ENCODE results near the gene AATF.

AATF gene

DNA sequence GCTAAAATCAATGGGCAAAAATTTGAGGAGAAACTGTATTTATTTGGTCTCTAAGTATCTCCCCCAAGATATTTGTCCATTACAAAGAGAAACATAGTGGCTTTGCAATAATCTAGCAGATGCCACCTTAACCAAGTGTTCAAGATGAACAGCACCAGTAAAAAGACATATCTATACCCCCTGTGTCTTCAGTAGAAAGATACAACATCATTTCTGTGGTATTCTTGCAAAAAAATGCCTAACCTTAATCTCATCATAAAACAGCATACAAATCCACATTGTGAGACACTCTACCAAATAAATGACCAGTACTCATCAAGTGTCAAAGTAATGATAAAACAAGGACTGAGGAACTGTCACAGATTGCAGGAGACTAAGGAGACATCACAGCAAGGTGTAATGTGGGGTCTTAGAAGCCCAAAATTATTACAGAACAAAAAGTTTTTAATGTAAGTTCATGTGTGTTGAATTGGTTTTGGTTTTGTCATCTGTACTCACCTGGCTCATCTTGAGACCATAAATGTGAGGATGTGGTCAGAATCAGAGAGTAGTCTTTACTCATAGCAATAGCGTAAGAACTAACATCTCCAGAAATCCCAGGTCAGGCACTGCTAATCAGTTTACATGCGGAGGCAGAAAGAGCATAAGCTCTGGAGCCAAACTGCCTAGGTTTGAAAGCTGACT, 77.2 kb downstream of the AATF start:
- no peak for DNase-seq (ENCODE audit: low read depth in 2 of 2)
- TF ChIP-seq, protein P1, sequence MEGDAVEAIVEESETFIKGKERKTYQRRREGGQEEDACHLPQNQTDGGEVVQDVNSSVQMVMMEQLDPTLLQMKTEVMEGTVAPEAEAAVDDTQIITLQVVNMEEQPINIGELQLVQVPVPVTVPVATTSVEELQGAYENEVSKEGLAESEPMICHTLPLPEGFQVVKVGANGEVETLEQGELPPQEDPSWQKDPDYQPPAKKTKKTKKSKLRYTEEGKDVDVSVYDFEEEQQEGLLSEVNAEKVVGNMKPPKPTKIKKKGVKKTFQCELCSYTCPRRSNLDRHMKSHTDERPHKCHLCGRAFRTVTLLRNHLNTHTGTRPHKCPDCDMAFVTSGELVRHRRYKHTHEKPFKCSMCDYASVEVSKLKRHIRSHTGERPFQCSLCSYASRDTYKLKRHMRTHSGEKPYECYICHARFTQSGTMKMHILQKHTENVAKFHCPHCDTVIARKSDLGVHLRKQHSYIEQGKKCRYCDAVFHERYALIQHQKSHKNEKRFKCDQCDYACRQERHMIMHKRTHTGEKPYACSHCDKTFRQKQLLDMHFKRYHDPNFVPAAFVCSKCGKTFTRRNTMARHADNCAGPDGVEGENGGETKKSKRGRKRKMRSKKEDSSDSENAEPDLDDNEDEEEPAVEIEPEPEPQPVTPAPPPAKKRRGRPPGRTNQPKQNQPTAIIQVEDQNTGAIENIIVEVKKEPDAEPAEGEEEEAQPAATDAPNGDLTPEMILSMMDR (IDR thresholded peaks at IDR 0.05; ENCODE audit: low read depth, low read length): no peak
- no peak overlapping the region for H3K4me3 ChIP-seq (replicated peaks in 1 of 2; ENCODE audit: low read depth in 2 of 2, low read length in 2 of 2)

DNA sequence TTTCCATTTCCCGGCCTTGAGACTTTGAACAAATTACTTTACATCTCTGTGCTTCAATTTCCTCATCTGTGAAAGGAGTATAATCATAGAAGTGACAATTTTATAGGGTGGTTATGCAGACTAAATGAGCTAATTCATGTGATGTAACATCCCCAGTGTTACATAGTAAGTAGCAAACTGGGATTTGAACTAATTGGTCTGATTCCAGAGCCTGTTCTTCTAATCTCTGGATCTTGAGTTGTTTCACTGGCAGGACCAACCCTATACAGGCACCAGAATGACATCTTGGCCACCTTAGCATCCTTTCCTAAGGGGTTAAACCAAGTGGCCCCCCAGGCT, 77.7 kb downstream of the AATF start:
- TF ChIP-seq, protein P1 (IDR thresholded peaks at IDR 0.05; ENCODE audit: low read depth, low read length): no peak
- H3K4me3 ChIP-seq (replicated peaks in 1 of 2; ENCODE audit: low read depth in 2 of 2, low read length in 2 of 2): no peak overlapping the region
- DNase-seq (ENCODE audit: low read depth in 2 of 2): no peak

DNA sequence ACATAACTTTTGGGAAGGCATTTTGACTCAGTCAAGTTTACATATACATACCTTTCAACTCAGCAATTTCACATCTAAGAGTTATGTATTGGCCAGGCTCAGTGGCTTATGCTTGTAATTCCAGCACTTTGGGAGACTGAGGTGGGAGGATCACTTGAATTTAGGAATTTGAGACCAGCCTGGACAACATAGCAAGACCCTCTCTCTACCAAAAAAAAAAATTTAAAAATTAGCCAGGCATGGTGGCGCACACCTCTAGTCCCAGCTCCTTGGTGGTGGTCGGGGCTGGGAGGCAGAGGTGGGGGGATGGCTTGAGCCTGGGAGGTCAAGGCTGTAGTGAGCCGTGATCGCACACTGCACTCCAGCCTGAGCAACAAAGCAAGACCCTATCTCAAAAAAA, 79.3 kb downstream of the AATF start:
- DNase-seq (ENCODE audit: low read depth in 2 of 2): no peak
- TF ChIP-seq, protein P1 (IDR thresholded peaks at IDR 0.05; ENCODE audit: low read depth, low read length): no peak

DNA sequence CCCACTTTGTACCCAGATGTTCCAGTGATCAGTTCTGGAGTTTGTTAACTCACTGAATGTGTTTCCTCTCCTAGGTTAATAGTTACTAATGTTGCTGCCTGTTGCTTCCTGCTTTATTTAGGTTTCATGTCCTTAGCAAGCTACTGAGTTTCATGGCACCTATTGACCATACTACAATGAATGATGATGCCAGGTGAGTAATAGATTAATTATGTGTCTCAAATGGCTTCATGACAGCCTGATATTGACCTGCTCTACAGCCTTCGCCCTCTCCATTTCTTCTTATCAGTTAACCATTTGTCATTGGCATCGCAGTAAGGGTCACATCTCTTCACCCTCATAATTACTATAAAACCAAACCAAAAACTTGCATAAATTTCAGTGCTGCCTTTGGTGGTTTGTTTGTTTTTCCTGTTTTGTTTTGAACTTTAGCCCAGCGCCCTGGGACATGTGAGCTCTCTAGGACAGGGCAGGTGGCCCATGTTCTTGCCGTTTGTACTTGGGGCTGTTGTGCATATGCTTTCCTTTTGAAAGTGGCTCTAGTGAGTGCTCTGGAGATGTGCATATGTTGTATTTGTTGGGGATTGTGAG, 82.8 kb downstream of the AATF start:
- DNase-seq (ENCODE audit: low read depth in 2 of 2): no peak
- no peak overlapping the region for H3K4me3 ChIP-seq (replicated peaks in 1 of 2; ENCODE audit: low read depth in 2 of 2, low read length in 2 of 2)
- TF ChIP-seq, protein P1 (IDR thresholded peaks at IDR 0.05; ENCODE audit: low read depth, low read length): no peak

More for the DNA sequence above, 79.3 kb downstream of the AATF start:
- no peak overlapping the region for H3K4me3 ChIP-seq (replicated peaks in 1 of 2; ENCODE audit: low read depth in 2 of 2, low read length in 2 of 2)

DNA sequence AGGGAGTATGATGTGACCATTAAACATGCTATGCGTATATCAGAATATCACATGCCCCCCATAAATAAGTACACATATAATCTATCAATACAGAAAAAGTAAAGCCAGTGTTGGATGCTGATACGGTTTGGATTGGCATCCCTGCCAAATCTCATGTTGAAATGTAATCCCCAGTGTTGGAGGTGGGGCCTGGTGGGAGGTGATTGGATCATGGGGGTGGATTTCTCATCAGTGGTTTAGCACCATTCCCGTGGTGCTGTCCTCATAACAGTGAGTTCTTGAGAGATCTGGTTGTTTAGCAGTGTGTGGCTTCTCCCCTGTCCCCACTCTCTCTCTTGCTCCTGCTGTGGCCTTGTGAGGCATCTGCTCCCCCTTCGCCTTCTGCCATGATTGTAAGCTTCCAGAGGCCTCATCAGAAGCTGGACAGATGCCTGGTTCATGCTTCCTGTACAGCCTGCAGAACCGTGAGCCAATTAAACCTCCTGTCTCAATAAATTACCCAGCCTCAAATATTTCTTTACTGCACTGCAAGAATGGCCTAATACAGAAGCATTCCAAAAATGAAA, 88.9 kb downstream of the AATF start:
- no peak overlapping the region for H3K4me3 ChIP-seq (replicated peaks in 1 of 2; ENCODE audit: low read depth in 2 of 2, low read length in 2 of 2)
- TF ChIP-seq, protein P1 (IDR thresholded peaks at IDR 0.05; ENCODE audit: low read depth, low read length): no peak
- no peak for DNase-seq (ENCODE audit: low read depth in 2 of 2)

DNA sequence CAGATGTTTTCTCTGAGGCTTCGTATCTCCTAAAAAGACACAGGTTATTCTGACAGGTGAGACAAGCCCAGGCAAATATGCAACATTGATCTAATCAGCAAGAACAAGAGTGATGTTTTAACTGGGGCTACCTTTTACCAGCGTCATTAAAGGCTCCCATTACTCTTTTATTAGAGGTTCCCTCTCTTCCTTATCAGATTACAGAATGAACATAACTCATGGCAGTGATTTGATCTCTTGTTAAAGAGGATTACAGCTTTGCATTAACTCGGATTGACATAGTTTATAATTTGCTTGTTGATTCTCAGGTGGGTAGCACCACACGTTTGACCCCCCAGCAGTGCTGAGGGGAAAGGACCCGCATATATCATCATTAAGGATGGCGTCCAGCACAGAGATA, 90.5 kb downstream of the AATF start:
- DNase-seq (ENCODE audit: low read depth in 2 of 2): no peak
- no peak overlapping the region for H3K4me3 ChIP-seq (replicated peaks in 1 of 2; ENCODE audit: low read depth in 2 of 2, low read length in 2 of 2)
- TF ChIP-seq, protein P1 (IDR thresholded peaks at IDR 0.05; ENCODE audit: low read depth, low read length): no peak

All from cardiac fibroblast (primary cell).